Activated CD8-positive, alpha-beta memory T cell treated with anti-CD3 and anti-CD28 coated beads for 24 hours (primary cell): ENCODE measurements around the gene CTXN1.
"Not testable (repeated sequence)": the region's sequence is repeated elsewhere in the genome, so short reads cannot be mapped to it uniquely, and the experiment has no call there.

Experiments
- DNase-seq: peaks from one replicate; pipeline ENCODE4 v3.0.0-alpha.2; 2020

Gene CTXN1

DNA sequence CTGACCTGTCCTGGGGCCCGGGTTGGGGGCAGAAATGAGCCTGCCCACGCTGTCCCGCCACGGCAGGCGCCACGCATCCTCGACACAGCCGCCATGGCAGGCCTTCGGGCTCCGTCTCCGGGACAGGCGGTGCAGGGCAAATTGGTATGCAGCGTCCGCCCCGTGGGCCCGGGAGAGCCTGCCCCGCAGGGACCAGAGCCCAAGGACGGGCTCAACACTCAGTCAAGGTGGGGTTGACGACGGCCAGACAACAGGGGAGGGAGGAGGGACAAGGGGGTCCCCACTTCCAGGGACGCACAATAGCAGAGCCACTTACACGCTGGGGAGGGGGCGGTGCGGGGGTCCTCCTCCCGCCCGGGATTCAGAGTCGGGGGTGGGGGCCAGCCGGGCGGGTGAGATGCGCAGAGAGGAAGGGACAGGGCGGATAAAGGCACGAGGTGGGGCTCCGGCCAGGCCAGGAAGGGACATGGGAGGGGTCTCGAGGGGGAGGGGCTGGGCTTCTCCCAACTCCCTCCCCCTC, 1.2 kb downstream of the CTXN1 start:
- no peak for DNase-seq

- DNase-seq = no peak
Measured at GRCh38 chr19:7924241-7924640, 1.7 kb downstream of the CTXN1 start.

DNA sequence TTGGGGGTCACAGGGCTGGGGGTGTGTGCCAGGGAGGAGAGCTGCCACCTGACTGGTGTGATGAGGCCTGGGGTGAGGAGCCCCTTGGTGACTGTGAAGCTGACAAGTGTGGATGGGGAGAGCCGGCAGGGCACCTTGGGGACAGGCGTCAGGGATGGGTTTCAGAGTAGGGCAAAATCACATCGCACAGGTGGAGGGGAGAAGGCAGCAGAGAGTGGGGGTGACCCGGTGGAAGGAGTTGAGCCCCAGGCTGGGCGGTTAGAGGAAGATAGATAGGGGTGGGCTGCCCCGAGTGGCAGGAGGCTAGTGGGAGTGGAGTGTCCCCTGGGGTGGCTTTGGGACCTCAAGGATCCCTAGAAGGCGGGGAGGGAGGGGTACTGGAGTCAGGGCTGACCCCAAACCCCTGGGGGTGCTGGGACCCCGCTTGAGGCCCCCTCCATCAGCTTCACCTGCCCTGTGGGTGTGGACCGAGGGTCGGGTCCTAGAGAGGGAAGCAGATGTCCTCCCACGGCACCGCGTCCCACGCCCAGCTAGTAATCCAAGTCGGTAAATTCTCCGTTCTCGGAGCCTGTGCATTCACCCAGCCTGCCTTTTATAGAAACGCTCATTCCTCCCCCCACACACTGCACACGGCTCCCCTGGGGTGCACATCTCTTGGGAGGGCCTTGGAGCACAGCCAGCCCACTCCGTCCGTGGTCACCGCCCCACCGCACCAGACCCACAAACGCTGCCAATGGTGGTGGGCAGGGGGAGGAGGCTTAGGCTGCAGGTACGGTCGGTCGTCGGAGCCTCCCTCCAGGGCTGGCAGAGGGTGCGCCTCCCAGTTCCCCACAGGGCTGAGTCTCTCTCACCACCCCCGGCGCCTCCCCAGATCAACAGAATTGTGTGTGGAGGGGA, 2.4 kb downstream of the CTXN1 start:
- no peak for DNase-seq

DNA sequence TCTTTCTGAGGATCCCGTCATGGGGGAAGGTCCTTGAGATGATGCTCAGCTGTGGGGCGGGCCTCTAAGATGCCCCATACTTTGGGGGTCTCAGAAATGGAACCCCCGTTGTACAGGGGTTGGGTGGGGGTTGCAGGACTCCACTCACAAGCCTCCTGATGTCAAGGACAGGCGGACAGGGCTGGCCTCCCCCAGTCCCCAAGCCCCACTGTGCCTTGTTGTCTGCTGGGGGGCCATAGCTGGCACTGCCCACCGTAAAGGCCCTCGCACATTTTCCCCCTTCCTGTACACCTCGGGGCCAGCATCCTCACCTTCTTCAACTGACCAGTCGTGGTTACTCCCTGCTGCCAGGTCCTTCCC, 3.1 kb downstream of the CTXN1 start:
- DNase-seq = no peak

DNA sequence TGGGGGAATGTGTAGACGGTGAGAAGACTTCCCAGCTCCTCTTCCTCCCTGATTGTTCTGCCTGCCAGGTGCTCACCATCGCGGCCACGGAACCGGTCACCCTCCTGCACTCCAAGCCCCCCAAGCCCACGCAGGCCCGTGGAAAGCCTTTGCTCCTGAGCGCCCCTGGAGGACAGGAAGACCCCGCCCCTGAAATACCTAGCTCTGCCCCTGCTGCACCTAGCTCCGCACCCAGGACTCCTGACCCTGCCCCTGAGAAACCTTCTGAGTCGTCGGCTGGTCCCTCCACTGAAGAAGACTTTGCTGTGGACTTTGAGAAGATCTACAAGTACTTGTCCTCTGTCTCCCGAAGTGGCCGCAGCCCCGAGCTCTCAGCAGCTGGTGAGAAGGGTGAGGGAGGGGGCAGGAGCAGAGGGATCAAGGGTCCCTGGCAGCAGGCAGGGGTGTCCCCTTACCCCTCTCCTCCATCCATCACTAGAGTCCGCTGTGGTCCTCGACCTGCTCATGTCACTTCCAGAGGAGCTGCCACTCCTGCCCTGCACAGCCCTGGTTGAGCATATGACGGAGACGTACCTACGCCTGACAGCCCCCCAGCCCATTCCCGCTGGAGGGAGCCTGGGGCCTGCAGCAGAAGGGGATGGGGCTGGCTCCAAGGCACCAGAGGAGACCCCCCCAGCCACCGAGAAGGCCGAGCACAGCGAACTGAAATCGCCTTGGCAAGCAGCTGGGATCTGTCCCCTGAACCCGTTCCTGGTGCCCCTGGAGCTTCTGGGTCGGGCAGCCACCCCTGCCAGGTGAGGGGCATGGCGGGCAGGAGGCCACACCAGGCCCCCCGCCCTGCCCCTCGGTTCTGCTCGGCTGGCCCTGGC, 3.7 kb downstream of the CTXN1 start:
- no peak for DNase-seq

- no peak for DNase-seq
Measured at GRCh38 chr19:7921302-7921966, 4.5 kb downstream of the CTXN1 start.

GRCh38 chr19:7920519-7921301, 5.2 kb downstream of the CTXN1 start:
- DNase-seq = peak; percentile 99

DNA sequence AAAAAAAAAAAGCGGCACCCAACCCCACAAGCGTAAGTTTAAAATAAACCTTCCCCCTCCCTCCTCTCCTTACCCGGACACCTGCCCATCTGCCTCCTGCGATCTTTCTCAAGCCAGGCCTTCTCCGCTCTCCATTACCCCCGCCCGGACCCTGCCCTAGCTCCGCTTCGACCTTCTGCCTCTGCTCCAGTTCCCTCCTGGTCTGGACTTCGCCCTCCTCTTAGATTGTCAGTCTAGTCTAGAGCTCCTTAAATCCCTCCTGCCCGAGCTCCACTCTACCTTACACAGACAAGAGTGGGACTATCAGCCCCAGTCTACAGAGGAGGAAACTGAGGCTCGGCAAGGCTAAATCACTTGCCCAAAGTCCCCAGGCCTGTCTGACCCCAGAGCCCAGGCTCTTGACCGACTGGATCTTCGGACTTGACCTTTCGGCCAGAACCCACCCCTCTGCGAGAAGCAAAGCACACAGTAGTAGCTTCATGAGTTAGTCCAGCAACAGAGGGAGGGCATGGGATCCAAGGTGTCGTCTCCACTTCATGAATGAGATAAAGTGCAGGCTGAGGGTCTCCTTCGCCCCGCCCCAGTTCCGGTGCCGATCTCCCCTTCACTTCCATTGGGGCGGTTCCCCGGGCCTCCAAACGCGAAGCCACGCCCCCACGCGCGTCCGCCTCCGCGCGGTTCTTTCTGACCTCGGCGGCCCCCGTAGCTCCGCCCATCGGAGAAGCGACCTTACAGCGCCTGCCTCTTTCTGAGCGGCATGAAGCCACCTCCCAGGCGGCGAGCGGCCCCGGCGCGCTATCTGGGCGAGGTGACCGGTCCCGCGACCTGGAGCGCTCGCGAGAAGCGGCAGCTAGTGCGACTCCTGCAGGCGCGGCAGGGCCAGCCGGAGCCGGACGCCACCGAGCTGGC, 6.1 kb downstream of the CTXN1 start, which contains the start of gene SNAPC2:
SNAPC2 (plus strand) TSS at position 729 of the 909 bp plus-strand sequence; CDS start at position 758, 29 bp downstream.
- peak; percentile 99 for DNase-seq

GRCh38 chr19:7918615-7919421, 7.1 kb downstream of the CTXN1 start:
- DNase-seq = no peak

GRCh38 chr19:7918062-7918614, 7.8 kb downstream of the CTXN1 start:
- not testable (repeated sequence) for DNase-seq

DNA sequence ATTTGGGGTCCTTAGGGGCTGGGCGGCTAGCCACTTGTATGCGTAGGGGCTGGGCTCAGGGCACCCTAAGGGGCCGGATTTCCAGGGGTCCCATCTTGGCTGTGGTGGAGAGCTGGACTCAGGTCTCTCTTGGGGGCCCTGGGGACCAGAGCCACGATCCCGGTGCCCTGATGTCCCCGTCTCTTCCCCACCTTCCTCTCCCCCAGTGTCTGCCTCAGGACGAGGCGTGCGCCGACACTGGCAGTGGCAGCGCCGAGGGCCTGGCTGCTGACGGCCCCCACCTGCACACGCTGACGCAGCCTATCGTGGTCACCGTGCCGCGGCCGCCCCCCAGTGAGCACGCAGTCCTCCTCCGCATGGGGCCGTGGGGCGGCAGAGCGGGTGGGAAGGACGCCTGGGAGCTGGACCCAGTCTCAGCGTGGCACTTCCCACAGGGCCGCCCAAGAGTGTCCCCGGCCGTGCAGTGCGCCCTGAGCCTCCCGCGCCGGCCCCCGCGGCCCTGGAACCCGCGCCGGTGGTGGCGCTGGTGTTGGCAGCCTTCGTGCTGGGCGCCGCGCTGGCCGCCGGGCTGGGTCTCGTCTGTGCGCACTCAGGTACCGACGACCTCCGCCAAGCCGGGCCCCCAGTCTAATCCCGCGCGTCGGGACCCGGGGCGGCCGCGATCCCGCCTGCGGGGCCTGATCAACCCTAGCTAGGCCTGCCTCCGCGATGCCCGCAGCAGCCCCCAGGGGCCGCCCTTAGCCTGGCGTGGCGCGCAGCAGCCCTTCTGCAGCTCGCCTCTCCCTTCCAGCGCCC, 8.5 kb downstream of the CTXN1 start:
- peak; percentile 80 for DNase-seq

DNA sequence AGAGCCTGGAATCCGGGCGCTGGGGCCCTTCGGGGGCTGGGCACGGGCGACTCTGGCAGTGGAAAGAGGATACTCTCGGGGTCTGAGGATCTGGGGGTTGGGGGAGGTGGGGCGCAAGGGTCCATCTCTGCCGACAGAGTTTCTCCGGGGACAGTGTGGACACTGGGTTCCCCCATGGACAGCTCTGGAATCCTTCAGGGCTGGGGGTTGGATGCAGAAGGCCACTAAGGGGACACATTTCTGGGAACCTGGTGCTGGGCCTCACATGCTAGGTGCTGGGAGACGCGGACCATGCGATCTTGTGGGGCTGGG, 9.0 kb downstream of the CTXN1 start:
- DNase-seq = no peak

DNA sequence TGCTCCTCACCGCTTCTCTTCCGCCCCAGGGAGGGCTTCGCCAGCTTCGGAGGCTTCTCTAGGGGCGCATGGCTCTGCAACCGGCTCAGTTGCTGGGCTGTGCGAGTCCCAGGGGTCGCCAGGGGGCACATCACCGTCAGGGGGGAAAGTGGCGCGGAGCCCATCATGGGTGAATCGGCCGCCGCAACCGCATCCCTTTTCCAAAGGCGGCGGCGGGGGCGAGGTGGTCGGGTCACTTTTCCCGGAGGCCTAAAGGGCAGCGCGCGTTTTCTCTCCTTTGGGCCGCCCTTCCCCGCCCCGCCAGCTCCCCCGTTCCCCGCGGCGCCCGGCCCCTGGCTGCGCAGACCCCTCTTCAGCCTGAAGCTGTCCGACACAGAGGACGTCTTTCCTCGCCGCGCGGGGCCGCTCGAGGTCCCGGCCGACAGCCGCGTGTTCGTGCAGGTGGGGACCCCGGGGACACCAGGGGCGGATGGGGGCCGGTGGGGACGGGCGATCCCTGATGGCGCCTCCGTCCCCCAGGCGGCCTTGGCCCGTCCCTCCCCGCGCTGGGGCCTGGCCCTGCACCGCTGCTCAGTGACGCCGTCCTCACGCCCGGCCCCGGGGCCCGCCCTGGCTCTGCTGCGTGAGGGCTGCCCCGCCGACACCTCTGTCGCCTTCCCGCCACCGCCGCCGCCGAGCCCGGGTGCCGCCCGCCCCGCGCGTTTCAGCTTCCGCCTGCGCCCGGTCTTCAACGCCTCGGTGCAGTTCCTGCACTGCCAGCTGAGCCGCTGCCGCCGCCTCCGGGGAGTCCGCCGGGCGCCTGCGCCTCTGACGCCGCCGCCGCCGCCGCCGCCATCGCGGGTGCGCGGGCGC, 9.6 kb downstream of the CTXN1 start:
- peak; percentile 79 for DNase-seq

GRCh38 chr19:7915250-7916102, 10.5 kb downstream of the CTXN1 start:
- no peak for DNase-seq

- DNase-seq = no peak
Measured at GRCh38 chr19:7914598-7915045, 11.3 kb downstream of the CTXN1 start, which contains the start of gene TGFBR3L. TSS of gene TGFBR3L (plus strand) at chr19:7914830.

DNA sequence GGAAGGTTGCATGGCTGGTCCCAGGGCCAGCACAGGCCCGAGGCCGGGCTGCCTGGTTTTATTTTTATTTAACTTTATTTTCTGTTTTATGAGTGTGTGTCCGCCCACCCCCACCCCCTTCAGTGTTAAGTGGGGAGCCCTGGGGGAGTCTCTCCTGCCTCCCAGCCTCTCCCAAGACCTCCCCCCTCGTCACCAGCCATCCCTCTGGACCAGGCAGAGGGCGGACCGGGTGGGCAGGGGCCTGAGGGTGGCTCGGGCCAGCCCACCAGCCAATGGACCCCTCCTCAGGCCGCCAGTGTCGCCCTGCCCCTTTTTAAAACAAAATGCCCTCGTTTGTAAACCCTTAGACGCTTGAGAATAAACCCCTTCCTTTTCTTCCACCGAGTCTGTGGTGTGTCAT, 11.8 kb downstream of the CTXN1 start:
- no peak for DNase-seq

DNA sequence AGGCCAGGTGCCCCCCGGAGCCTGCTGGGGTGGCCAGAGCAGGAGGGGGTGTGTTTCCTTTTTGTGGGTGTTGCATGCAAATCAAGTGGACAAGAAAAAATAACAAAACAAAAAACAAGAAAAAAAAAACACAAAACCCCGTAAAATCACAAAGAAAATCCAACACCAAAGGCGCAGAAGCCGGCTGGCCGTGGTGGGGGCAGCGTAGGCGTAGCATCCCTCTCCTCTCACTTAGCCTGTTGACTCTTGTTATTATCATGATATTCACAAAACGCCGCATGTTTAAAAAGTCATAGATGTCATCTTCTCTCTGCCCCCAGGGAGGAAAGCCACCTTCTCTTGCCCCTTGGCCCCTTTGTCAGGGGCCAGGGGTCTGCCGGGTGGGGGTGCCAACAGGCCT, 12.3 kb downstream of the CTXN1 start:
- DNase-seq = no peak
